Left lung (tissue), 10 donors: Measurements from ENCODE around the gene MOV10L1. TPM values are rescaled to one million over a fixed set of nuclear protein-coding genes. Genes with fewer than 3 reads are reported as not detected.
"Not testable (repeated sequence)": the region's sequence is repeated elsewhere in the genome, so short reads cannot be mapped to it uniquely, and the experiment has no call there.

ENCODE experiments used
- ATAC-seq: fragments of 200-7000 bp; cut with Tn5 transposase; one replicate; pipeline ENCODE4 v1.9.1; 2020; ENCODE audit warnings: moderate library complexity
- DNase-seq, 4 donors: peaks; one replicate each; pipeline ENCODE4 v3.0.0-alpha.2; 2013 to 2020
- H3K27ac ChIP-seq, 2 donors: fragments of 200-600 bp; sonication (generic) in 1 of 2; one replicate each; pipeline versions ENCODE4 v1.5.0 to v1.8.0; 2020 to 2021
- H3K27me3 ChIP-seq, 2 donors: fragments of 200-600 bp; sonication (generic) in 1 of 2; one replicate each; pipeline versions ENCODE4 v1.5.0 to v1.8.0; 2020 to 2021
- H3K36me3 ChIP-seq, 2 donors: fragments of 200-600 bp; sonication (generic) in 1 of 2; one replicate each; pipeline versions ENCODE4 v1.5.0 to v1.8.0; 2020 to 2021
- H3K4me1 ChIP-seq, 2 donors: fragments of 200-600 bp; one replicate each; pipeline ENCODE4 v1.8.0; 2021
- H3K4me3 ChIP-seq, 2 donors: fragments of 200-600 bp; sonication (generic) in 1 of 2; one replicate each; pipeline versions ENCODE4 v1.5.0 to v1.8.0; 2020 to 2021; ENCODE audit warnings: mild to moderate bottlenecking in 1 of 2
- H3K9me3 ChIP-seq, 2 donors: fragments of 200-600 bp; sonication (generic) in 1 of 2; one replicate each; pipeline versions ENCODE4 v1.5.0 to v1.8.0; 2020 to 2021
- CTCF ChIP-seq, 2 donors: fragments of 200-600 bp; sonication (generic) in 1 of 2; IDR thresholded peaks; one replicate each; pipeline versions ENCODE4 v1.5.0 to v1.8.0; 2021; ENCODE audit warnings: antibody characterized with exemption in 2 of 2
- intact Hi-C, 2 donors: fragments of 100-400 bp; cut with DNase I; formaldehyde crosslinking; loops; one replicate each; pipeline versions ENCODE4 v1.11.2 to v1.14.2; 2022
- polyA plus RNA-seq, 6 donors: library from polyadenylated mRNA; unstranded; fragments of 120-200 nt; gene quantifications; one replicate each; pipeline ENCODE4 v1.2.1, GENCODE V29; 2013; ENCODE audit not compliant: insufficient read length in 6 of 6
- total RNA-seq, 2 donors: library from RNA; stranded (reverse); fragmentation: NEBNext Ultra II Directional; extraction: Animal tissue kit (Norgen Biotek cat#: 25700); gene quantifications; one replicate each; pipeline ENCODE4 v1.2.1, GENCODE V29; 2021
- donor health status: DM: no; HTN: yes; CAD: no.
- donor health status: DM: no; HTN: no; CAD: no.

Gene MOV10L1
- total and polyA plus RNA-seq, 8 donors = 0.37 to 4.7 (median 2.2) TPM

DNA sequence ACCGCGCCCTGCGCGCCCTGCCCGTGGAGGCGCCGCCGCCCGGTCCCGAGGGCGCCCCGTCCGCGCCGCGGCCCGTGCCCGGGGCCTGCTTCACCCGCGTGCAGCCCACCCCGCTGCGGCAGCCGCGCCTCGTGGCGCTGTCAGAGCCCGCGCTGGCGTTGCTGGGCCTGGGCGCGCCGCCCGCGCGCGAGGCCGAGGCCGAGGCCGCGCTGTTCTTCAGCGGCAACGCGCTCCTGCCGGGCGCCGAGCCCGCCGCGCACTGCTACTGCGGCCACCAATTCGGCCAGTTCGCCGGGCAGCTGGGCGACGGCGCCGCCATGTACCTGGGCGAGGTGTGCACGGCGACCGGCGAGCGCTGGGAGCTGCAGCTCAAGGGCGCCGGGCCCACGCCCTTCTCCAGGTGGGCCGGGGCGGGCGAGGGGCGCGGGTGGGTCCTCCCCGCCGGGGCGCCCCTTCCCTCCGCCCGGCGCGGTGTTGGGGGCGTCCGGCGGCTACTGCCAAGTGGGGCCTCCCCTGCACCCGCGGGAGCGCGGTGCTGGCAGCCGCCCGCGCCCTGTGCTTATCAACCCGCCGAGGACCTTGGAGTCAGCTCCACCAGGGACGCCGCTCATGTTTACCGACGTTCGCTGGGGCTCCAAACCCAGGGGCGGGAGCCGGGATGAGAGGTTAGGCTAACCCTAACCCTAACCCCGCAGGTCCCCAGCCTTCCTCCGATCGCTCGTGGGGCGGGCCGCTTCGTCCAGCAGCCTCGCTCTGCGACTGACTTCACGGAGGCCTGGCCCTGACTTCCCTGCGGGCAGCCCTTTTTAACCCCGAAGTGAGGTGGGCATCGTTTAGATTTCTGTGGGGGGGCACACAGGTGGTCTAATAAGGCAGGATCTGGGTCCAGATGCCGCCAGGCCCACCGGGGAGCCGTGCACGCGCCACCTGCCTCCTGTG, 111.7 kb downstream of the MOV10L1 start:
- H3K4me3 ChIP-seq = peak overlapping the region; percentile 75 to 82
- H3K27me3 ChIP-seq = no peaks in the 10 kb centered on the region
- intact Hi-C loops = no loop called here
- H3K36me3 ChIP-seq = peaks cover 0 to 38% of the 10 kb centered on the region in 2 donors
- H3K9me3 ChIP-seq = no peaks in the 10 kb centered on the region
- peaks cover 8 to 56% of the 10 kb centered on the region in 2 donors for H3K4me1 ChIP-seq
- DNase-seq (no peak), ATAC-seq (peak; percentile 7)
- no peak for TF ChIP-seq CTCF (IDR thresholded peaks at IDR 0.05)
- peak overlapping the region in 1 of 2 donors; percentile 80 for H3K27ac ChIP-seq

GRCh38 chr22:50202130-50202666, 112.4 kb downstream of the MOV10L1 start:
- Histone ChIP-seq H3K9me3 (no peaks in the 10 kb centered on the region), H3K27me3 (no peaks in the 10 kb centered on the region), H3K4me1 (peaks cover 8 to 64% of the 10 kb centered on the region in 2 donors), H3K27ac (no peak overlapping the region), H3K36me3 (peaks cover 0 to 38% of the 10 kb centered on the region in 2 donors), H3K4me3 (peak overlapping the region; percentile 75 to 82)
- ATAC-seq (no peak), DNase-seq (no peak)
- intact Hi-C loops = no loop called here
- TF ChIP-seq CTCF (IDR thresholded peaks at IDR 0.05) = no peak

DNA sequence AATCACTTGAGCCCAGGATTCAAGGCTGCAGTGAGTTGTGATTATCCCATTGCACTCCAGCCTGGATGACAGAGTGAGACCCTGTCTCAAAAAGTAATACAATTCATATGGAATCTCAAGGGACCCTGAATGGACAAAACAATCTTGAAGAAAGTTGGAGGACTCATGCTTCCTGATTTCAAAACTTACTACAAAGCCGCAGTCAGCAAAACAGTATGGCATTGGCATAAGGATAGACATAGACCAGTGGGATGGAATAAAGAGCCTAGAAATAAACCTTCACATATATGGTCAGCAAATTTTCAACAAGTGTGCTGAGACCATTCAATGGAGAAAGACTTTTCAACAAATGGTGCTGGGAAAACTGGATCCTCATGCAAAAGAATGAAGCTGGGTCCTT, 113.5 kb downstream of the MOV10L1 start:
- no peak for TF ChIP-seq CTCF (IDR thresholded peaks at IDR 0.05)
- peaks cover 0 to 38% of the 10 kb centered on the region in 2 donors for H3K36me3 ChIP-seq
- no peaks in the 10 kb centered on the region for H3K9me3 ChIP-seq
- no peak overlapping the region for H3K4me3 ChIP-seq
- ATAC-seq = no peak
- no peak overlapping the region for H3K27ac ChIP-seq
- intact Hi-C loops = no loop called here
- DNase-seq = no peak
- no peaks in the 10 kb centered on the region for H3K27me3 ChIP-seq
- peaks cover 8 to 71% of the 10 kb centered on the region in 2 donors for H3K4me1 ChIP-seq

DNA sequence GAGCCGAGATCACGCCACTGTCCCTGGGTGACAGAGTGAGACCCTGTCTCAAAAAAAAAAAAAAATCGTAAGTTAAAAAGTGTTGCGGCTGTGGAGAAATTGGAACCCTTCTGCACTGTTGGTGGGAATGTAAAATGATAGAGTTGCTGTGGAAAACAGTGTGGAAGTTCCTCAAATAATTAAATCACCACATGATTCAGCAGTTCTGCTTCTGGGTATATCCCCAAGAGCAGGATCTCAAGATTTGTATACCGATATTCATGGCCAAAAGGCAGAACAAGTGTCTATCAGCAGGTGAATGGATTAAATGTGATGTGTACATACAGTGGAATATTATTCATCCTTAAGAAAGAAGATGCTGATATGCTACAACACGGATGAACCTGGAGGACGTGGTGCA, 114.8 kb downstream of the MOV10L1 start:
- no peaks in the 10 kb centered on the region for H3K27me3 ChIP-seq
- intact Hi-C loops = no loop called here
- no peak for TF ChIP-seq CTCF (IDR thresholded peaks at IDR 0.05)
- peaks cover 0 to 37% of the 10 kb centered on the region in 2 donors for H3K36me3 ChIP-seq
- H3K27ac ChIP-seq = peak overlapping the region in 1 of 2 donors; percentile 34
- H3K9me3 ChIP-seq = no peaks in the 10 kb centered on the region
- DNase-seq = no peak
- peaks cover 8 to 68% of the 10 kb centered on the region in 2 donors for H3K4me1 ChIP-seq
- peak overlapping the region in 1 of 2 donors; percentile 8 for H3K4me3 ChIP-seq
- no peak for ATAC-seq

DNA sequence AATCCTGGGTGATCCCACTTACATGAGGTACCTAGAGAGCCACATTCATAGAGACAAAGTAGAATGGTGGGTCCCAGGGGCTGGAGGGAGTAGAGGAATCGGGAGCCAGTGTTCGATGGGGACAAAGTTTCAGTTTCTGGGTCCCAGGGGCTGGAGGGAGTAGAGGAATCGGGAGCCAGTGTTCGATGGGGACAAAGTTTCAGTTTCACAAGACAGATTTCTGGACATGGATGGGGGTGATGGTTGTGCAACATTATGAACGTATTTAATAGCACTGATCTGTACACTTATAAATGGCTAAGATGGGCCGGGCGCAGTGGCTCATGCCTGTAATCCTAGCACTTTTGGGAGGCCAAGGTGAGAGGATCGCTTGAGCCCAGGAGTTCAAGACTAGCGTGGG, 115.2 kb downstream of the MOV10L1 start:
- H3K27me3 ChIP-seq, intact Hi-C loops, ATAC-seq, DNase-seq, H3K9me3 ChIP-seq: not testable (repeated sequence)
- H3K4me1 ChIP-seq = peaks cover 4 to 68% of the 10 kb centered on the region in 2 donors
- H3K36me3 ChIP-seq = peaks cover 0 to 39% of the 10 kb centered on the region in 2 donors
- H3K4me3 ChIP-seq = peak overlapping the region in 1 of 2 donors; percentile 8
- H3K27ac ChIP-seq = peak overlapping the region in 1 of 2 donors; percentile 34
